SK-N-SH (cell line): ENCODE results near the gene ETV1.

Experiments used
- CTCF ChIP-seq: fragments of 200-600 bp; sonication (generic); IDR thresholded peaks from 2 replicates; pipeline ENCODE4 v1.6.1; 2017; ENCODE audit warnings: antibody characterized with exemption, mild to moderate bottlenecking, moderate library complexity
- EP300 ChIP-seq, 2 experiments: IDR thresholded peaks; 2 replicates each; pipeline versions ENCODE4 v1.4.0 to v1.6.1; 2012; ENCODE audit warnings: borderline replicate concordance in 1 of 2, low read depth in 1 of 2, low read length in 1 of 2
- FOXJ3 ChIP-seq: sonication (generic); formaldehyde crosslinking; IDR thresholded peaks from 2 replicates; pipeline ENCODE4 v1.5.1; 2020; ENCODE audit warnings: mild to moderate bottlenecking, missing genetic modification reagents
- JUND ChIP-seq: IDR thresholded peaks from 2 replicates; pipeline ENCODE4 v1.4.0; 2012
- MAX ChIP-seq: IDR thresholded peaks from 2 replicates; pipeline ENCODE4 v1.4.0; 2012; ENCODE audit warnings: low read depth
- POLR2AphosphoS5 ChIP-seq: IDR thresholded peaks from 2 replicates; pipeline ENCODE4 v1.6.1; 2012; ENCODE audit warnings: low read depth, low read length
- RAD21 ChIP-seq: IDR thresholded peaks from 2 replicates; pipeline ENCODE4 v1.6.1; 2012; ENCODE audit warnings: mild to moderate bottlenecking, low read length
- RFX5 ChIP-seq: IDR thresholded peaks from 2 replicates; pipeline ENCODE4 v1.6.1; 2012; ENCODE audit warnings: mild to moderate bottlenecking, improper control_type of control experiment, low read length
- TCF12 ChIP-seq: IDR thresholded peaks from 2 replicates; pipeline ENCODE4 v1.4.0; 2012
- YY1 ChIP-seq: IDR thresholded peaks from 2 replicates; pipeline ENCODE4 v1.4.0; 2012; ENCODE audit warnings: low read depth, mild to moderate bottlenecking

- TF ChIP-seq CTCF (no peak), JUND (no peak), EP300 (IDR thresholded peaks at IDR 0.05; ENCODE audit: borderline replicate concordance in 1 of 2, low read depth in 1 of 2, low read length in 1 of 2) (peak in 1 of 2 experiments; percentile 46; a peak in 1 of 4 replicates), YY1 (no peak), RAD21 (no peak), POLR2AphosphoS5 (no peak), TCF12 (no peak), FOXJ3 (no peak), MAX (no peak), RFX5 (no peak)
Observed at GRCh38 chr7:13898957-13899670, 90.4 kb downstream of the ETV1 start.
